Cardiac fibroblast (primary cell): ENCODE results near the gene STX18.

ENCODE experiments used
- DNase-seq, 2 donors: peaks; one replicate each; pipeline versions ENCODE4 v3.0.0 to v3.0.0-alpha.2; 2010; ENCODE audit warnings: low read depth in 2 of 2
- H3K4me3 ChIP-seq, 2 donors: replicated peaks in 1 of 2; 1 replicate in 1 of 2; 2 replicates in 1 of 2; pipeline ENCODE4 v1.5.1; 2011; ENCODE audit warnings: low read depth in 2 of 2, low read length in 2 of 2, mild to moderate bottlenecking in 2 of 2, moderate library complexity in 1 of 2
- CTCF ChIP-seq: IDR thresholded peaks from one replicate; pipeline ENCODE4 v1.5.1; 2011; ENCODE audit warnings: low read depth, mild to moderate bottlenecking, low read length, inconsistent platforms

The STX18 gene

GRCh38 chr4:4412641-4413372, 129.0 kb downstream of the STX18 start:
- no peak for DNase-seq
- H3K4me3 ChIP-seq: no peak overlapping the region
- no peak for TF ChIP-seq CTCF

GRCh38 chr4:4411906-4412305, 129.9 kb downstream of the STX18 start:
- TF ChIP-seq CTCF: no peak
- no peak for DNase-seq
- no peak overlapping the region for H3K4me3 ChIP-seq

GRCh38 chr4:4410271-4410670, 131.6 kb downstream of the STX18 start:
- no peak for DNase-seq
- no peak for TF ChIP-seq CTCF
- no peak overlapping the region for H3K4me3 ChIP-seq

- TF ChIP-seq CTCF: no peak
- DNase-seq: no peak
- H3K4me3 ChIP-seq: no peak overlapping the region
Measured at GRCh38 chr4:4409416-4410115, 132.3 kb downstream of the STX18 start.

GRCh38 chr4:4408576-4409335, 133.1 kb downstream of the STX18 start:
- no peak for DNase-seq
- TF ChIP-seq CTCF: no peak
- no peak overlapping the region for H3K4me3 ChIP-seq

- DNase-seq: no peak
- no peak for TF ChIP-seq CTCF
- no peak overlapping the region for H3K4me3 ChIP-seq
Measured at GRCh38 chr4:4408132-4408523, 133.7 kb downstream of the STX18 start.
